PC-9 (cell line): ENCODE results near the gene ENG. TPM values are rescaled to one million over a fixed set of nuclear protein-coding genes. Genes with fewer than 3 reads are reported as not detected.

Experiments used
- BruUV-seq: library from RNA; stranded (reverse); fragments of 400-500 nt; replicated peaks from 2 replicates; lab custom pipeline; 2021; lab: Mats Ljungman, UMichigan
- CTCF ChIA-PET: fragments of 300-600 bp; sonication (Branson Sonifier 250); formaldehyde crosslinking; loops from one replicate; lab custom pipeline; 2022; ENCODE audit warnings: antibody characterized with exemption; lab: Charles Lee
- POLR2A ChIA-PET: fragments of 300-600 bp; sonication (Branson Sonifier 250); formaldehyde crosslinking; loops from one replicate; lab custom pipeline; 2022; ENCODE audit warnings: antibody characterized with exemption; ENCODE audit not compliant: unreplicated experiment; lab: Charles Lee
- DNase-seq, 2 experiments: peaks; one replicate each; pipeline versions ENCODE4 v3.0.0 to v3.0.0-alpha.2; 2015 to 2022; ENCODE audit warnings: mixed read lengths in 1 of 2
- H2AFZ ChIP-seq: fragments of 200-600 bp; sonication (generic); 2 replicates; pipeline ENCODE4 v1.8.1; 2017; ENCODE audit warnings: antibody characterized with exemption
- H3F3A ChIP-seq: fragments of 200-600 bp; sonication (generic); 2 replicates; pipeline ENCODE4 v1.8.1; 2017; ENCODE audit warnings: antibody characterized with exemption, mild to moderate bottlenecking, low read depth; ENCODE audit not compliant: insufficient read depth
- H3K27ac ChIP-seq: fragments of 200-600 bp; sonication (generic); 2 replicates; pipeline ENCODE4 v1.6.1; 2016; ENCODE audit warnings: mixed run types
- H3K27me3 ChIP-seq: fragments of 200-600 bp; sonication (generic); 2 replicates; pipeline ENCODE4 v1.6.1; 2016; ENCODE audit warnings: low read depth, mixed run types; ENCODE audit not compliant: insufficient read depth
- H3K36me3 ChIP-seq: fragments of 200-600 bp; sonication (generic); 2 replicates; pipeline ENCODE4 v1.6.1; 2016; ENCODE audit warnings: low read depth, mixed run types
- H3K4me1 ChIP-seq: fragments of 200-600 bp; sonication (generic); replicated peaks from 2 replicates; pipeline ENCODE4 v1.6.1; 2016; ENCODE audit warnings: mixed run types; ENCODE audit not compliant: insufficient read depth
- H3K4me2 ChIP-seq: fragments of 200-600 bp; sonication (generic); 2 replicates; pipeline ENCODE4 v1.6.1; 2017; ENCODE audit warnings: mixed run types
- H3K4me3 ChIP-seq: fragments of 200-600 bp; sonication (generic); 2 replicates; pipeline ENCODE4 v1.6.1; 2016; ENCODE audit warnings: mixed run types
- H3K79me2 ChIP-seq: fragments of 200-600 bp; sonication (generic); 2 replicates; pipeline ENCODE4 v1.6.1; 2017; ENCODE audit warnings: low read depth, mixed run types
- H3K9me2 ChIP-seq: fragments of 200-600 bp; sonication (generic); 2 replicates; pipeline ENCODE4 v1.8.1; 2017; ENCODE audit warnings: mild to moderate bottlenecking; ENCODE audit not compliant: insufficient read depth
- H3K9me3 ChIP-seq: fragments of 200-600 bp; sonication (generic); 2 replicates; pipeline ENCODE4 v1.8.1; 2016; ENCODE audit warnings: low read depth; ENCODE audit not compliant: insufficient read depth
- H4K20me1 ChIP-seq: fragments of 200-600 bp; sonication (generic); 2 replicates; pipeline ENCODE4 v1.8.1; 2017; ENCODE audit not compliant: insufficient read depth
- CTCF ChIP-seq: fragments of 200-600 bp; sonication (generic); conservative IDR thresholded peaks from 2 replicates; pipeline ENCODE4 v1.6.1; 2017; ENCODE audit warnings: mixed run types, antibody characterized with exemption, mild to moderate bottlenecking, moderate library complexity
- EZH2 ChIP-seq: fragments of 200-600 bp; sonication (generic); IDR thresholded peaks from 2 replicates; pipeline ENCODE4 v1.8.0; 2017; ENCODE audit warnings: antibody characterized with exemption, low read depth
- intact Hi-C: fragments of 100-400 bp; cut with micrococcal nuclease; formaldehyde crosslinking; loops from one replicate; pipeline ENCODE4 v1.10.0; 2022; ENCODE audit not compliant: unreplicated experiment
- microRNA-seq: library from miRNA; unstranded; fragments of <30 nt; microRNA quantifications from one replicate; pipeline ENCODE4 v1.2.0, GENCODE V29; 2021; ENCODE audit warnings: borderline number of aligned reads, borderline replicate concordance
- total RNA-seq: library from RNA; stranded (reverse); gene quantifications from 2 replicates; pipeline ENCODE4 v1.2.3, GENCODE V29; 2021

The ENG gene
- total RNA-seq, 1 experiment from 2014 or later: 23.1 TPM

DNA sequence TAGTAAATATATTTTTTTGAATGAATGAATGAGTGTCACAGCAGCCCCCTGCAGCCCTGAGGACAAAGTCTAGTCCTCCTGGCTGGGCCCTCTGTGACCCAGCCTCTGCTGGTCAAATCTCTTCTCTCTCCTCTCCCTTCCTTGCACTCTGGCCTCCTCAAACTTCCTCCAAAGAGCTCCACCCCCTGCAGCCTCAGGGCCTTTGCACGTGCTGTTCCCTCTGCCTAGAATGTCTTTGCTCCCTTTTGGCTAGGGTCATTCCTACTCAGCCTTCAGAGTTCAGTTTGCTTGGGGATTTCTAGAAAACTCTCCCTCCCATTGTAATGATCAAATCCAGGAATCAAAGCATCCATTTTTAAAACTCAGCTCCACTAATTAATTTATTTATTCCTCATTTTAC, 89.0 kb downstream of the ENG start:
- no peak for DNase-seq
- Histone ChIP-seq H3K27ac (no peak overlapping the region), H3K4me2 (no peak overlapping the region), H3K79me2 (no peaks in the 10 kb centered on the region), H3K36me3 (no peaks in the 10 kb centered on the region), H3K9me2 (no peaks in the 10 kb centered on the region), H3K9me3 (no peaks in the 10 kb centered on the region), H3K4me3 (no peak overlapping the region), H3K4me1 (peaks cover 3% of the 10 kb centered on the region), H4K20me1 (no peaks in the 10 kb centered on the region), H2AFZ (no peak overlapping the region), H3F3A (no peaks in the 10 kb centered on the region), H3K27me3 (peaks cover 35% of the 10 kb centered on the region)
- BruUV-seq: no TSS peak
- CTCF ChIA-PET: interaction anchor here (1.3 kb wide), 1 partner anchor 10 kb away, joined by 3 read pairs; no protein-coding TSS in a partner anchor
- TF ChIP-seq EZH2: no peak
- no peak for TF ChIP-seq CTCF
- POLR2A ChIA-PET: interaction anchor here (0.7 kb wide), 1 partner anchor 661 kb away, joined by 3 read pairs; no protein-coding TSS in a partner anchor
- intact Hi-C loops: no loop called here

Small RNA genes within 50 kb of the gene (microRNA-seq; reads per million reads assigned to microRNA genes)
- gene MIR2861 (not detected), gene MIR3960 (2.0 reads per million), gene MIR4672 (not detected)

Other genes starting within 250 kb of the ENG start
- gene STXBP1, start 242.4 kb downstream of the ENG start, total RNA-seq: 35.1 and 44.0 TPM in 2 replicates
- 0.65 and 0.68 TPM in 2 replicates for gene CFAP157, start 147.7 kb downstream of the ENG start, total RNA-seq
- gene PTRH1, start 139.0 kb downstream of the ENG start, total RNA-seq: 22.4 and 32.9 TPM in 2 replicates
- gene TTC16, start 138.6 kb downstream of the ENG start, total RNA-seq: 0.26 and 0.40 TPM in 2 replicates
- gene TOR2A, start 119.4 kb downstream of the ENG start, total RNA-seq: 16.4 and 19.7 TPM in 2 replicates
- 0.75 and 0.79 TPM in 2 replicates for gene SH2D3C, start 76.0 kb downstream of the ENG start, total RNA-seq
- 92.5 and 93.8 TPM in 2 replicates for gene CDK9, start 68.6 kb downstream of the ENG start, total RNA-seq
- 152 and 191 TPM in 2 replicates for gene FPGS, start 51.8 kb downstream of the ENG start, total RNA-seq
- gene AK1, start 23.0 kb upstream of the ENG start, total RNA-seq: 84.5 and 86.8 TPM in 2 replicates
- 23.3 and 27.6 TPM in 2 replicates for gene ST6GALNAC6, start 44.9 kb upstream of the ENG start, total RNA-seq
- 28.3 and 44.3 TPM in 2 replicates for gene ST6GALNAC4, start 62.4 kb upstream of the ENG start, total RNA-seq
- 21.9 and 22.5 TPM in 2 replicates for gene PIP5KL1, start 76.1 kb upstream of the ENG start, total RNA-seq
- gene DPM2, start 83.2 kb upstream of the ENG start, total RNA-seq: 65.5 and 79.4 TPM in 2 replicates
- gene EEIG1, start 126.3 kb upstream of the ENG start, total RNA-seq: 176 and 208 TPM in 2 replicates
- gene NAIF1, start 212.7 kb upstream of the ENG start, total RNA-seq: 16.1 and 17.3 TPM in 2 replicates
- gene SLC25A25, start 213.6 kb upstream of the ENG start, total RNA-seq: 11.7 and 13.4 TPM in 2 replicates